SKM-1 treated with dmso at 0.1 percent for 144 hours (cell line): ENCODE measurements around the gene RNF13.
"Not testable (repeated sequence)": the region's sequence is repeated elsewhere in the genome, so short reads cannot be mapped to it uniquely, and the experiment has no call there.

ENCODE experiments used
- DNase-seq: peaks from one replicate; lab custom pipeline; 2025; ENCODE audit not compliant: unreplicated experiment; lab: John Stamatoyannopoulos, UW

Gene RNF13

GRCh38 chr3:149894205-149894604 is 81.2 kb downstream of the RNF13 start:
- DNase-seq, result no peak

- DNase-seq, result no peak
These were observed 82.3 kb downstream of the RNF13 start for GRCh38 chr3:149895339-149895738.

- no peak for DNase-seq
These were observed 82.8 kb downstream of the RNF13 start for GRCh38 chr3:149895769-149896168.

GRCh38 chr3:149898771-149899170 is 85.8 kb downstream of the RNF13 start:
- DNase-seq, result no peak

- DNase-seq, result no peak
These were observed 87.3 kb downstream of the RNF13 start for GRCh38 chr3:149900322-149900721.

GRCh38 chr3:149901770-149902169 is 88.8 kb downstream of the RNF13 start:
- DNase-seq, result no peak

GRCh38 chr3:149902498-149903139 is 89.6 kb downstream of the RNF13 start:
- DNase-seq, result no peak

GRCh38 chr3:149906036-149906435 is 93.0 kb downstream of the RNF13 start:
- DNase-seq, result no peak

GRCh38 chr3:149908424-149908957 is 95.5 kb downstream of the RNF13 start:
- no peak for DNase-seq

- no peak for DNase-seq
These were observed 96.9 kb downstream of the RNF13 start for GRCh38 chr3:149909923-149910322.

GRCh38 chr3:149917124-149917667 is 104.2 kb downstream of the RNF13 start:
- no peak for DNase-seq

- DNase-seq, result no peak
These were observed 106.5 kb downstream of the RNF13 start for GRCh38 chr3:149919509-149919908.

GRCh38 chr3:149920119-149920518 is 107.1 kb downstream of the RNF13 start:
- DNase-seq, result no peak

- DNase-seq, result no peak
These were observed 120.0 kb downstream of the RNF13 start for GRCh38 chr3:149933008-149933407.

- no peak for DNase-seq
These were observed 120.8 kb downstream of the RNF13 start for GRCh38 chr3:149933858-149934257.

- no peak for DNase-seq
These were observed 121.5 kb downstream of the RNF13 start for GRCh38 chr3:149934524-149934923.

GRCh38 chr3:149936812-149937230 is 123.8 kb downstream of the RNF13 start:
- peak; percentile 32 for DNase-seq

- DNase-seq, result not testable (repeated sequence)
These were observed 125.5 kb downstream of the RNF13 start for GRCh38 chr3:149938392-149939055.

- no peak for DNase-seq
These were observed 128.2 kb downstream of the RNF13 start for GRCh38 chr3:149941186-149941585.

GRCh38 chr3:149941946-149942345 is 128.9 kb downstream of the RNF13 start:
- DNase-seq, result no peak

GRCh38 chr3:149942409-149942808 is 129.4 kb downstream of the RNF13 start:
- DNase-seq, result no peak

- DNase-seq, result not testable (repeated sequence)
These were observed 131.0 kb downstream of the RNF13 start for GRCh38 chr3:149943966-149944365.
